ENCODE data around the gene KRTAP5-3.
"Not testable (repeated sequence)": the region's sequence is repeated elsewhere in the genome, so short reads cannot be mapped to it uniquely, and the experiment has no call there.

KRTAP5-3 gene

DNA sequence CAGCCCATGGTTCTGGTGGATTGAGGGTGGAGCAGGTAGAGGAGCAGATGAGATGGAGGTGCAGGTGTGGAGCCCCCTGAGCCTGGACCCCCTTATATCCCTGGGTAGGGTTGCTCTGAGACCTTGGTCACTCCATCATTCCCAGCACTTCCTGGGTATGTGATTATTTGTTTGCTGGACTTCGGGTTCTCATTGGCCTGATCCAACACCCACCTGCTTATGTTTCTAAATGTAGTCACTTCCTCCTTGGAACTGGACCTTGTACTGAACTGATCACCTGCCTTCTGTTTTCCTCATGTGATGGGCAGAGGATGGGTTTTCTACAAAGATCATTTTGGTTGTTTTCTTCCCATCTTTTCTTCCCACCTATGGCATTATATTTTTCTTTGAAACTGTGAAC, 13.8 kb upstream of the KRTAP5-3 start, which contains the start of gene KRTAP5-4:
Gene KRTAP5-4, minus strand, starts transcription at position 53 of the 400 bp plus-strand sequence. Its CDS starts 45 bp downstream, at position 8.
- in situ Hi-C loops (cut with MboI; ENCODE audit: low sequenced_read_pairs) = no loop called here

DNA sequence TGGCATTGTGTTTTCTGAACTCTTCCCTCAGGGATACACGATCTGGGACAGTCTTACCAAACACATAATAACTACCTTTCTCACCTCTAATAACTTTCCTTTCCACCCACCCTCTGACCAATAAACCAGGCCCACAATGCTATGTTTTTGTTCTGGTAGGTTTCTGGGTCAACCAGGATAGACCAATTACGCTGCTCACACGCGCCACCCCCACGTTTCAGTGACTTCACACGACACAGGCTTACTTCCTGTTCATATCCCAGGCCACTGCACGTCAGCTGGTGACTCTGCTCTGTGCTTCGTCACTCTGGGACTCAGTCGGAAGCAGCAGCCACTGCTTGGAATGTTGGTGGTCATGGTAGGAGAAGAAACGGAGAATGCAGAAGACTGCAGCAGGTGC, 11.2 kb upstream of the KRTAP5-3 start:
- in situ Hi-C loops (cut with MboI; ENCODE audit: low sequenced_read_pairs) = no loop called here

DNA sequence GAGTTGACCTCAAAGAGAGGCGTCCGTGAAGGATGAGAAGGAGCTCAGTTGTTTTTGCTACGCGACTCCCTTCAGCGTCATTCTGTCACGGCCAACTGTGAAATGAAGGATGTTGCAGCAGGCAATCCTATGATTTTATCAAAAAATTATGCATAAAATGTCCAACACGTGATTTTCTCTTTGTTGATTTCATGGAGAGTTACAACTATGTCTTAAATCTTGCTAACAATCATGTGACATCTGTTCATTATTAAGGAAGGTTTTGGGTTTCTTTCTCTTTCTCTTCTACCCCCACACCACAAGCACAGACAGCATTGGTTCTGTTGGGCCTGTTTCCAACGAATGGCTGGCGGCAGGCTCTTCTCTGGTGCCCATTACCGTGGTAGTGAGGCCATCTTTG, 10.0 kb upstream of the KRTAP5-3 start:
- in situ Hi-C loops (cut with MboI; ENCODE audit: low sequenced_read_pairs) = no loop called here

DNA sequence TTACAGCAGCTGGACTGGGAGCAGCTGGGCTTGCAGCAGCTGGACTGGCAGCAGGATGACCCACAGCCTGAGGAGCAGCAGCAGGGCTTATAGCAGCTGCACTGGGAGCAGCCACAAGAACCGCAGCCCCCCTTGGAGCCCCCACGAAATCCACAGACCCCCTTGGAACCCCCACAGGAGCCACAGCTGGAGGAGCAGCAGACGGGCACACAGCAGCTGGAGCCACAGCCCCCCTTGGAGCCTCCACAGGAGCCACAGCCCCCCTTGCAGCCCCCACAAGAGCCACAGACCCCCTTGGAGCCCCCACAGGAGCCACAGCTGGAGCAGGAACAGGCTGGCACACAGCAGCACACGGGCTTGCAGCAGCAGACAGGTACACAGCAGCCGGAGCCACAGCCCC, 362 bp downstream of the KRTAP5-3 start:
- in situ Hi-C loops (cut with MboI; ENCODE audit: low sequenced_read_pairs) = not testable (repeated sequence)

DNA sequence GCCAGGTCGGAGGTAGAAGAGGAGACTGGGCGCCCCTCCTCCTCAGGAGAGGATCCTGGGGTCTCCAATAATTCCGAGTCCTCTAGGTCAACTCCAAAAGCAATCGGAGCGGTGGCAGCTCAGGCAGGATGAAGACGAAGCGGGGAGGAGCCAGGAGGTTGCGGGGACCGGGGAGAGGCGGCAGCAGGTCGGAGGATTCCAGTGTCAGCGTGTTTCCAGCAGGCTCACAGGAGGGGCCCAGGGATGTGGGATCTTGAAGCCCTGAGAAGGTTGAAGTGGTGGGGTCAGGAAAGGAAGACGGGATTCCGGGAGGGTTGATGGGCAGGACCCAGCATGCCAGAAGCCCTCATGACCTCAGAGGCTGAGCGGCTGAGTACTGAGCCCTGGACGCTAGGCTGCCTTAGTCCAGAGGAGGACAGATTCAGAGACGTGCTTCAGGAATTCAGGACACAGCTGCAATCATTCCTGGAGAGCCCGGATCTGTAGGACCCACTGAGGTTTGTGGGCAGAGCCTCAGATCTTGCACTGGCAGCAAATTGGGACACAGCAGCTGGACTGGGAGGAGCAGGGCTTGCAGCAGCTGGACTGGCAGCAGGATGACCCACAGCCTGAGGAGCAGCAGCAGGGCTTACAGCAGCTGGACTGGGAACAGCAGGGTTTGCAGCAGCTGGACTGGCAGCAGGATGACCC, 962 bp downstream of the KRTAP5-3 start:
- in situ Hi-C loops (cut with MboI; ENCODE audit: low sequenced_read_pairs) = not testable (repeated sequence)

DNA sequence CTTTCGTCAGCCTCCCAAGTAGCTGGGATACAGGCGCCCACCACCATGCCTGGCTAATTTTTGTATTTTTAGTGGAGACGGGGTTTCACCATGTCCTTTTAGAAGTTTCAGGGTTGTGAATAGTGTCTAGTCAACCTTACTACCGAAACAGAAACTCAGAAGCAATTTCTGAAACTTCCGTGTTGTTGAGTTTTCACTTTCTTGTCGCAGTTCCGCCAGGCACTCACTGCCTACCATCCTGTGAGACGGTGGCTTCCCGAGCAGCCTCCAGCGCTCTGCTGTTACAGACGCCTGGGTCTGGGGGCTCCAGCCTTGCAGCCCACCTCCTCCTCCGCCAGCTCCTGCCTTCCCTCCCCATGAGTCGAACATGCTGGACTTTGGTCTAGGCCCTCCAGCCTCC, 2.3 kb downstream of the KRTAP5-3 start:
- in situ Hi-C loops (cut with MboI; ENCODE audit: low sequenced_read_pairs) = not testable (repeated sequence)

DNA sequence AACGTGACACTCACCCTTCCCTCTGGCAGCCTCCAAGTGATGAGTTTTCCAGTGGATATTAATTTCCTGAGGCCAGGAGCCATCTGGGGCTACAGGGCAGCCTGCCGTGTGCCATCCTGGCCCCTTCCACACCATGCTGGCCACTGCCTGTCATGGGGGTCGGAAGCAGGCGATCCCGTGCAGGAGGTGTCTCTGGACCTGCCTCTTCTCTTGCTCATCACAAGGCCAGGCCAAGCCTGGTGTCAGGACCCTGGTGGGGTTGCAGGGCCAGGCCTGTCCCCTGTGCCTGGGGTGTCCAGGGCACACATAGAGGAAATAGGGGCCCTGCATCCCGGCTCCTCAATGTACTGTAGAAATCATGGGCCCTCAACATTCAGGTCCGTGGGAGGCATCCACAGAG, 3.6 kb downstream of the KRTAP5-3 start:
- in situ Hi-C loops (cut with MboI; ENCODE audit: low sequenced_read_pairs) = no loop called here

DNA sequence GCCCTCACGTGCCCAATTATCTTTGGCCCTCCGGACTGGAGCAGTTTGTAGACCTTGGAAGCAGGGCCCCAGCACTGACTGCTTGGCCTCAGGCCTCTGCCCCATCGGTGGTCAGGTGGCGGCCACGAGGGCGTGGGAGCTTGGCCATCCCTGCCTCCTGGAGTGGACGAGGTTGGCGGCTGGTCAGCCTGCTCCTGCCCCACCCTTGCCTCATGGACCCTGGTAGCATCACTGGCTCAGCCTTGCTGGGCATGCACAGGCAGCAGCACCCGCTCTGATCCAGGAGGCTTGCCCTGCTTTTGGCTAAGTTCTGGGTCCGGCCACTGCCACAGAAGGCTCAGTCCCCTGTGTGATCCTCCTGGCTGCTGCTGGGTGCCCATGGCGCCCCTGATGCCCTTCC, 4.1 kb downstream of the KRTAP5-3 start:
- in situ Hi-C loops (cut with MboI; ENCODE audit: low sequenced_read_pairs) = no loop called here

DNA sequence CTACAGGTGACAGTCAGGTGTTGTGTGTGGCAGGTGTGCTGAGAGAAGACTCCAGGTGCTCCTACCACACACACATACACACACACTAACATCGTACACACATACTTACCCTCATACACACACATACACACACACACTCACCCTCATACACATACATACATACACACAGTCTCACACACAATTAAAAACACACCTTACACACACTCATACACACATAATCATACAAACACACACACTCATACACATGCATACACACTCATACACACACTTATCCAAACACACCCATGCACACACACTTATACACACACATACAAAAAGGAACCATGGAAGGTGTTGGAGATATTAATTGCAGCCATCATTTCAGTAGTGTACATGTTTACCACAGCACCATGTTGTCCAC, 4.6 kb downstream of the KRTAP5-3 start:
- in situ Hi-C loops (cut with MboI; ENCODE audit: low sequenced_read_pairs) = no loop called here

DNA sequence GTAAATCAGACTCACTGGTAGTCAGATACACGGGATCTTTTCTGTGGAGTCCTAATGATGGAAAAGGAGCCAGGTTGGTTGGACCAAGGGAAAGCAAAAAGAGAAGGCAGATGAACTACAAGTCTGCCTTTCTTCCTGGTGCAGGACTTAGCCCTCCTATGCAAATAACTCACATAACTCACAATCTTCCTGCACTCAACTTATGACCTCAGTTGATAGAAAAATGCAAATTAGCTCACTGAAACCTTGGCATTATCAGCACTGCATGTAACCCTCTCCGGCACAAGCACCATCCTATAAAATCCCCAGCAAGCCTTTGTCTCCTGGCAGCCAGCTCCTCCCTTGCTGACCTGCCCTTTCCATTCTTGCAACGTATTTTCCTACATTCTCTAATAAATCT, 6.6 kb downstream of the KRTAP5-3 start:
- in situ Hi-C loops (cut with MboI; ENCODE audit: low sequenced_read_pairs) = not testable (repeated sequence)

DNA sequence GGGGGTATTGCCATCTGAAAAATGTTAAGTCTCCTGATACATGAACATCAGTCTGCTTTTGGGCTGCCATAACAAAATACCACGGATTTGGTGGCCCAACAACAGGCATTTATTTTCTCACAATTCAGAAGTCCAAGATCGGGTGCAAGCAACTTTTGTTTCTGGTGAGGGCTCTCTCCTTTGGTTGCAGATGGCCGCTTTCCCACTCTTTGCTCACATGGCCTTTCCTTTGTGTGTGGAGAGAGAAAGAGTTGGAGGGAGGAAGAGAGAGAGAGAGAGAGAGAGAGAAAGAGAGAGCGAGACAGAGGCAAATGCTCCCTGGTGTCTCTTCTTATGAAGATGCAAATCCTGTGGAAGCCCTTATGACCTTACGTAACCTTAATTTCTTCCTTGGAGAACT, 7.6 kb downstream of the KRTAP5-3 start:
- in situ Hi-C loops (cut with MboI; ENCODE audit: low sequenced_read_pairs) = no loop called here

DNA sequence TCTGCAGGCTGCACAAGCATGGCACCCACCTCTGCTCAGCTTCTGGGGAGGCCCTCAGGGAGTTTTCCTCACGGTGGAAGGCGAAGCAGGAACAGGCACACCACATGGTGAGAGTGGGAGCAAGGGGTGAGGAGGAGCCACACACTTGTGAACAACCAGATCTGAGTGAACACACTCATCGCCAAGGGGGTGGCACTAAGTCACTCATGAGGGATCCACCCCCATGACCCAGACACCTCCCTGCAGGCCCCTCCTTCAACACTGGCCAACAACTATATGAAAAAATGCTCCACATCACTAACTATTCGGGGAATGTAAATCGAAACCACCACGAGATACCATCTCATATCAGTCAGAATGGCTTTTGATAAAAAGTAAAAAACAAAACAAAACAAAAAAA, 9.4 kb downstream of the KRTAP5-3 start:
- in situ Hi-C loops (cut with MboI; ENCODE audit: low sequenced_read_pairs) = no loop called here

DNA sequence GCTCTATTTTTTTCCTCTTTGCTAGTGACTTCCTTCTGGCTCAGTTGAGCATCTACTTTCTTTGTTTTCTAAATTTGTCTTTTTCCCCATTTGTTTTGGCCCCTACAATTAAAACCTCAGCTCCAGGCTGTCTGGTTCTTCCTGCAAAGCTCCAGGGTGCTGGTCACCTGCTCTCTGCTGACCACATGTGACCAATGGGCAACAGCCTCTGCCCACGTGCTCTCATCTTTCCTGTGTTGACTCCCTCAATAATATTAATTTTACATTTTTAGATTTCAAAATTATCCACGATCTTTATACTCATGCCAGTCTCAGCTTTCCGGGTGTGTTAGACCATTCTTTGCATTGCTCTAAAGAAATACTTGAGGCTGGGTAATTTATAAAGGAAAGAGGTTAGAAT, 9.9 kb downstream of the KRTAP5-3 start:
- in situ Hi-C loops (cut with MboI; ENCODE audit: low sequenced_read_pairs) = not testable (repeated sequence)

DNA sequence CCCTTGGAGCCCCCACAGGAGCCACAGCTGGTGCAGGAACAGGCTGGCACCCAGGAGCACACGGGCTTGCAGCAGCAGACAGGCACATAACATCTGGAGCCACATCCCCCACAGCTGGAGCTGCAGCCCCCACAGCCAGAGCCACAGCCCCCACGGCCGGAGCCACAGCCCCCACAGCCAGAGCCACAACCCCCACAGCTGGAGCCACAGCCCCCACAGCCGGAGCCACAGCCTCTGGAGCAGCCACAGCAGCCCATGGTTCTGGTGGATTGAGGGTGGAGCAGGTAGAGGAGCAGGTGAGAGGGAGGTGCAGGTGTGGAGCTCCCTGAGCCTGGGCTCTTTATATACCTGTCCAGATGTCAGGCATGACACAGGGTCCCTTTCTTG, 10.3 kb downstream of the KRTAP5-3 start, which contains the start of gene KRTAP5-2:
Gene KRTAP5-2, minus strand, starts transcription at position 301 of the 387 bp plus-strand sequence. Its CDS starts 44 bp downstream, at position 257.
- in situ Hi-C loops (cut with MboI; ENCODE audit: low sequenced_read_pairs) = no loop called here

DNA sequence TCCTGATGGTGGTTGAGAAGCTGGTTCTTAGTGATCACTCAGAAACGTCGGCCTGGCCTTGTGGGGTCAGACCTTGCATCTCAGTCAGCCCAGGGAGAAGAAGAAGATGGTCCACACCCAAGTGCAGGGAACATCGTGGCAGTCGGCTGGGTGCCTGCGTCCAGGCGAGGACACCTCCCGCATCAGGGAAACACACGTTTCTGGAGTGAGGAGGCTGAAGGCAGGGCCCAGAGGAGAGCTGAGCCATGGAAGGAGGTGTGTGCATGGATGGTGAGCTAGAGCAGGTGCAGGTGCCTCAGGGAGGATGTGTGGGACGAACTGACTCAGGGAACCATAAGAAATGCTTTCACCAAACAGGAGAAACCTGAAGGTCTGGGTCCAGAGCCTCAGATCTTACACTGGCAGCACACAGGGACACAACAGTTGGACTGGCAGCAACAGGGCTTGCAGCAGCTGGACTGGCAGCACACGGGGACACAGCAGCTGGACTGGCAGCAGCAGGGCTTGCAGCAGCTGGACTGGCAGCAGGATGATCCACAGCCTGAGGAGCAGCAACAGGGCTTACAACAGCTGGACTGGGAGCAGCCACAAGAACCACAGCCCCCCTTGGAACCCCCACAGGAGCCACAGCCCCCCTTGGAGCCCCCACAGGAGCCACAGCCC, 10.8 kb downstream of the KRTAP5-3 start:
- in situ Hi-C loops (cut with MboI; ENCODE audit: low sequenced_read_pairs) = no loop called here

DNA sequence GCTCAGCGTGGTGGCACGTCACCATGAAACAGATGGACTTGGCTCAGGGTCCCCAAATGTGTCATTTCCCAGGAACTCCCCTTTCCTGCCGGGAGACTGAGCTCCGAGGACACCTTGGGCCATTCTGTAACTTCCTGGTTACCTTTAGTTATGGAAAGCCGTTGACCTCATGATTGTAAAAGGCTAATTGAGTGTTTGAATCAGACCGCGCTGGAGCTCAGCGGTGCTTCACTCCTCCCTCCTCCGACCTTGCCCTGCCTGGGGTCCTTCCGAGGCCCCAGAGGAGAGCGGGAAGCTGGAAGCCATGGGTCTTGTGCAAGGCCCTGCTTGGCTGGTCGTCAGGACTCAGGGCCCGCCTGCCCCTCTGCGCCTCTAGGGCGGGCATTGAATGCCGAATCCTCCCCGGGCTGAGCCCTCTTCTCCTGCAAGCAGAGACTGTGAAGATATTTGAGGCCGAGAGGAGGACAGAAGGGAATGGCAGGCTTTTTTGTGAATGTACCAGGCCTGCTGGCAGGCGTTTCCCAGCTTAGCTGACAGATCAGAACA, 11.6 kb downstream of the KRTAP5-3 start:
- in situ Hi-C loops (cut with MboI; ENCODE audit: low sequenced_read_pairs) = not testable (repeated sequence)

DNA sequence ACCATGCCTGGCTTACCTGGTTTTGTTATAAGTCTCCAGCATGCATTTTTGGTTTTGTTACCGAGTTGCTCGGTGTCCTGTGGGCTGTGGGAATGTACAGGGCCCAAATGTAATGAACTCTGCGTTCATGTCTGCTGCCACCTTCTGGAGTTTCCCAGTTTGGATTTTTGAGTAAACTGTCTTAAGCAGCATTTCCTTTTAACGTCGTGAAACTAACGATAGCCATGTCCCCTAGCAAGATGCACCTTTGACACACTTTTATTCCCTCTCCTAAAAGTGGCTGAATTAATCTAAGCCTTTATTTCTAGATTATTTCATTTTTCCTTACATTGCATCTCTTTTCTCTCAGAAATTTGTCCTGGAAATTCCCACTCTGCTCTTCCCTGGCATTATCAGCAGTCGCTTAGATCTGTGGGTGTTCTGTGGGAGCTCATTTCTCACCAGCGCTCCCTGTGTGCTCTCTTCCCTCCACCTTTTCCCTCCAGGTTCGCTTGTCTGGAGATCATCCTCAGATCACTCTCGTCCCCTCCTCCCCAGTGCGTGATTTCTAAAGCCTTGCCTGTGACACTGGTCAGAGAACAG, 12.2 kb downstream of the KRTAP5-3 start:
- in situ Hi-C loops (cut with MboI; ENCODE audit: low sequenced_read_pairs) = not testable (repeated sequence)

DNA sequence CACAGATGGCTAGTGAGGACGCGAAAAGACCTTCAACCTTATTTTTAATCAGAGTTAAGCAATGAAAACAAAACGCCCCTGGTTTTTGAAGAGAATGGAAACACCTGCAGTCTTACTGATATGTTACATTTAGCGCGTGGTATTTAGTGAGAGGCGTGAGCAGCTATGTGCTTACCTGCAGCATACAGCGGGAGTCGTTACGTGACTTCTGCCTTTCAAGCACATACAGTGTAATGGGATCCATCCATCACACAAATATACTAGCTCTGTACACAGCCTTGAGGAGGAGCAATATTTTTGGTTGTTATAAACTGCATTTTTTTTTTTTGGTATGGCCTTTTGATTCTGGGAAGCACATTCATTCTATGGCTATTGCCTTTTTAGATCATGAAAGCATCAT, 15.6 kb downstream of the KRTAP5-3 start:
- in situ Hi-C loops (cut with MboI; ENCODE audit: low sequenced_read_pairs) = no loop called here

DNA sequence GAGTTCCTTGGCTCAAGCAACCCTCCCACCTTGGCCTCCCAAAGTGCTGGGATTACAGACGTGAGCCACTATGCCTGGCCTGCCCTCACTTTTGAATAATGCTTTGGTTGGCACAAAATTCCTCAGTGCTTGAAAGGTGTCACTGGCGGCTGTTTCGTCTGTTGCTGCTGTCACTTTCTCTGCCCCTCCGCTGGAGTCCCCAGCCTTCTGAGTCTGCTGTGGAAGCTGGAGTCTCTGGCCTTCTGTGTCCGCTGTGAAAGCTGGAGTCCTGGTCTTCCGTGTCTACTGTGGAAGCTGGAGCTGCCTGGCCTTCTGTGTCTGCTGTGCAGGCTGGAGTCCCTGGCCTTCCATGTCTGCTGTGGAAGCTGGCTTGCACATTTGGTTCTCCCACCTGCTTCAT, 18.3 kb downstream of the KRTAP5-3 start:
- in situ Hi-C loops (cut with MboI; ENCODE audit: low sequenced_read_pairs) = no loop called here

DNA sequence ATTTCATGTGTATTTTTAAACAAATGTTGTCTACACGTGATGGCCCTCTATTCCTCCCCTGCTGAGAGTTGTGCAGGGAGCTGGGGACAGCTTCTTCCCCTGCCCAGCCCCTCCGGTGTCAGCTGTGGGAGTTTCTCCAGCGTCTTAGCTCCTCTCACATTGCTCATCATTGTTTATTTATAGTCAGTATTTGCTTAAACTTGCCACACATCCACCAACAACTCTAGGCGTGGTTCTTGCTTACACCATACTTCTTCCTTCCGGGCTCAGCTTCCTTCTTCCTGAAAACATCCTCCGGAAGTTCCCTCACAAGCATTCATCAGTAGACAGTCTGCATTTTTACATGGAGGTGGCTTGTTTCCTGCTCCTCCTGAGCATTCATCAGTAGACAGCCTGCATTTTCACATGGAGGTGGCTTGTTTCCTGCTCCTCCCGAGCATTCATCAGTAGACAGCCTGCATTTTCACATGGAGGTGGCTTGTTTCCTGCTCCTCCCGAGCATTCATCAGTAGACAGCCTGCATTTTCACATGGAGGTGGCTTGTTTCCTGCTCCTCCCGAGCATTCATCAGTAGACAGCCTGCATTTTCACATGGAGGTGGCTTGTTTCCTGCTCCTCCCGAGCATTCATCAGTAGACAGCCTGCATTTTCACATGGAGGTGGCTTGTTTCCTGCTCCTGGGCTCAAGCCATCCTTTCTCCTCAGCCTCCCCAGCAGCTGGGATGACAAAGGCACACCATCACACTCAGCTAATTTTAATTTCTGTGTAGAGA, 18.9 kb downstream of the KRTAP5-3 start:
- in situ Hi-C loops (cut with MboI; ENCODE audit: low sequenced_read_pairs) = not testable (repeated sequence)

DNA sequence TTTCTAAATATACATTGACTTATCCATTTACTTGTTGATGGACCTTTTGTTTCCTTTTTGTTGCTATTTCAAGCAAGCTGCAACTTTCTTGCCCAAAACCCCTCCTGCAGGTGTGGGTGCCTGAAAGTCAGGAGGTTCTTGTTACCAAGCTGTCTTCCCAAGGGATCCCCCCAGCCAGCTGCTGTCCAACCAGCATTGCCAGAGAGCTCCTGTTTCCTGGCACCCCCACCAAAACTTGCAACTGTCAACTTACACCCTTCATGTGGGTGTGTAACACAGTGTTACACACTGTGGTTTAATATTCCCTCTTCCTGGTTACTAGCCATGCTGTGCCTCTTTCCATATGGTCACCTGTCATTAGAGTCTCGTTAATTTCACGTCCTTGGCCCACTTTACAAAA, 21.6 kb downstream of the KRTAP5-3 start:
- in situ Hi-C loops (cut with MboI; ENCODE audit: low sequenced_read_pairs) = no loop called here
